CD4-positive, alpha-beta T cell treated with Interleukin-4 for 1 hour (primary cell): Measurements from ENCODE around the gene CST9.
"Not testable (repeated sequence)": the region's sequence is repeated elsewhere in the genome, so short reads cannot be mapped to it uniquely, and the experiment has no call there.

Experiments used
- DNase-seq, 2 donors: peaks; one replicate each; pipeline ENCODE4 v3.0.0-alpha.2; 2020 to 2022

Gene CST9

DNA sequence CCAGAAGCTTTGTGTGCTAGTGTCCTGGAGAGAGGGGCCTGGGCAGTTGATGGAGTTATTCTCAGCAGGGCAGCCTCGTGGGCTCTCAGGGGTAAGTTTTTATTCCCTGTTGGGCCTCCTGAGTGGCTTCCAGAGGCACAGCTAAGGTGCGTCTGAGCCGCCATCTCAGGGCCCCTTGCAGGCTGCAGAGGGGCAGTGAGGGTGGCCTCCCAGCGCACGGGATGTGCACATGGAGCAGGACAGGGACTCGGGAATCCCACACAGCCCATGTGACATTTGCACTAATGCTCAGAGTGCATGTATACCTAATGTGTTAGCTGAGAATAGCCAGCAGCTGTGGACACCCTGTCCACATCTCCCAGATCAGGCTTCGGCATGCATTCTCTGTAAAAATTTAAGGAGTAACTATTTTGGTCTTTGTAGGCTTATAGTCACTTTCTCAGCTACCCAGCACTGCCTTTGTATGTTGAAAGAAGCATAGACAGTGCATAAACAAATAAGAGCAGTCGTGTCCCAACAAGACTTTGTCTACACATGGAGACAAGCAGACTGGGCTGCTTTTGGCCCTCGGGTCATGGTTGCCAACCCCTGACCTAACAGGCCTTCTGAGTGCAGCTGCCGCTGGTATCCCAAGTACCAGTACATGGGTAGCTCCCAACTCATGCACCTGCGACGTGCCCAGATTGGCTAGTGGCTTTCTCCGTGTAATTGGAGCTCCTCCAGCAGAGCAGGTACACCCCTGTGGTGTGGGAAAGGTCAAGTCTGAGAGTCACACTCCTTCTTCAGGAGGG is 18.8 kb downstream of the CST9 start:
- DNase-seq: no peak

DNA sequence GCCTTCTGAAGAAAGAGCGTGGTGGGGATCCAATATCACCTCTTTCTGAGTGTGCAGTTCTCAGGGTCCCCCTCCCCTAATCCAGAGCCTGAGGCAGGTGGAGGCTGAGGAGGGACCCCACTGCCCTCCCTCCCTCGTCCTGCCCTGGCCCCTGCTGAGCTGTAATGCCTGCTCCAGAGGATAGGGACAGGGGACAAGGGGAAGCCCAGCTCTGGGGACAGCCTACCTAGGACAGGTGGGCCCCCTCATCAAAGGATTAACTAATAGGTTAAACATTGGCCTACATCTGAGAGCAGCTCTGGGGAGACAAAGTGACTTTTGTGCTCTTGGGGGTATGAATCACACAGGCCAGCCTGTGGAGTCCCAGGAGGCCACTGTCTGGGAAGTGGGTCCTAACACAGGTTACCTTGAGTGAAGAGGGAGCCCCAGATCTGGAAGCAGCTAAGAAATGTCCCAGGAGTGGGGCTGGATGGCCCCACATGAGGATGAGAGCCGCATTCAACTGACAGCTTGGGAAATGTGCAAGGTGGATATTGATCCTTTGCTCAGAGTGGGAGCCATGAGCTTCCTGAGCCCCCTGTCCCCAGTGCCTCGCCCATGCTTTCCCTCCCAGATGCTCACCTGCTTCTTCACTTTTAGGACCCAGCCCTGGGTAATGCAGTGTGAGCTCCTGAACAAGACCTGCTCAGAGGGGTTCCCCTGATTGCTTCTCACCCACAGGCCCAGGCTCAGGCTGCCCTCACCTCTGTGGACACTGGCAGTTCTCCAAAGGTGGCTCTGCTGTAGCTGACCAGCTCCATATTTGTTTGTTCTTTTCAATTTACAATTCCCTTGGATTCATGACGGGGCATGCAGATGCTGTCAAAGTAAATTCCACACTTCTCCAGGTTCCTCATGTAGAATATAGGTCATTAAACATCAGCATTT is 19.6 kb downstream of the CST9 start:
- DNase-seq: no peak

DNA sequence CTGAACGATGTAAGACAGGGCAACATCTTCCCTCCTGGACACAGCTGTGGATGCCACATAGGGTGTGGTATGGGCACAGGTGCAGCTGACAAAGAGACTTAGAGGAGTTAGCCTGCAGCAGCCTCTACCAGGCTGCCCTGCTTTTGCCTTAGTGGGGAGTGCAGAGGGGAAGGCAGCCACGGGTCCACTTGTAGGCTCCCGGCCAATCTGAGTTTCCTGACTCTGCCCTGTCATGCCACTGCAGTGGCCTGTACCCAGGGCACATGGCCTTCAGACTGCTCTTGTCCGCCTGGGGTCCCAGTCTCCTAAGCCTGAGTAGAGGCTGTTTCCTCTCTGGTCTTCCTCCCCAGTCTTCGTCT is 20.3 kb downstream of the CST9 start:
- no peak for DNase-seq

DNA sequence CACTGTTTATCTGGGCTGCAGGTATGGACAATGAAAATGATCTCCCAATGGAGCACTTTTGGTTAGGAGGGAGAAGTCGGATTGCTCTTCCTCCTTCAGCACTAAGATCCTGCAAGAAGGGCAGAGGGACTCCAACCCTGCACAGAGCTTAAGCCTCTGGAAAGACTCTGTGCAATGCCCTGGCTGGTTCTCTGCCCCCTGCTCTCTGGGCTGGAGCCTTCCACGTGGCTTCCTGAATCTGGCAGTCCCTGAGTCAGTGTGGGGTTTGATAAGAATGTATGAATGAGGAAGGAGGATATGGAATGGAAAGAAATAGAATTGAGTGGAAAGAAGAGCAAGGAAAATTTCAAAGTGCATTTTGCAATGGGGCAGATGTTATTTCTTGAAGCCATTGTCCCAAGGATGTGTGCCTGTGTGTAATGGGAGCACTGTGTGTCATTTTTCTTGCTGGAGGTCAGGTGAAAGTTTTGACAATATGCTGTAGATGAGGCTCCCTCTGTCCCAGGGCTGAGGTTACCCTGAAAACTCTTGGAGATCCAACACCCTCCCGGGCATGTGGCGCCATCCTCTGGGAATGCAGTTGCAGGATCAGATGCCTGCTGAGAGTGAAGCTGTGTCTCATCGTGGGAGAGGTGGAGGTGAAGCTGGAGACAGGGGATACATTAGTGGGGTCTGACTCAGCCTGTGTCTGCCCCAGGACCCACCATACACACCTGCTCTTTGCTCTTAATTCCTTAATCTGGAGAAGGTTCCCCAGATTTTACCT is 21.1 kb downstream of the CST9 start:
- no peak for DNase-seq

DNA sequence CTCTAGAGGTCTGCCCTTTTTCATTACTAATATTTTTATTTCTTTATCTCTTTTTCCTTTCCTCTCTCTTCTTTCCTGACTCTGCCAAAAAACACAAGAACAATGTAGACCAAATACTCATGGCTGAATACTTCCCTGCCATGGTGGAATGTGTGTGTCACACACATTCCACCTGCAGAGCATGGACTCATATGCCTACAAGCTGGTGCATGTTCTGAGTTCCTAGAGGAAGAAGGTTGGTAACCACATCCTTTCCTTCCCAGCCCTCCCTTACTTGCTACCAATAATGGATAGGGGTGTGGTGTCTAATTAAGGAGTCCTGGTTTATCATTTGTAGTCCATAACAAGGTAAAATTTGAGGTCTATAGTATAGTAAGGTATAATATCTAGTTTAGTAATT is 22.2 kb downstream of the CST9 start:
- DNase-seq: no peak

DNA sequence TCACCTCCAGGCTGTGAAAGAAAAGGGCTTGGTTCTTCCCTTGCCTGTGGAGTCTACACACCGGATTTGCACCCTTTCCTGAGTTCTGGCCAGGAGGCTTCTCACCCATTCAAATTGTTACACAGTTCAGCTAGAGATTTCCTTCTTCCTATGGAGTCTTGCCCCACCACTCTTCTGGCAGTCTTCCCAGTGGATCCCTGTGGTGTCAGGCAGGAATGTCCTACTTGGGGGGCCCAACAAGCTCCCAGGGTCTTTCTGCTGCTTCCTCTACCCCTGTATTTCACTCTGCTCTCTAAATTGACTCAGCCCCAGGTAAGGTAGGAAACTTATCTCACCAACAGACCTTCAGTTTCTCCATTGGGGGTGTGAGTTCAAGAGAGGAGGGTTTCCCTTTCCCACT is 23.4 kb downstream of the CST9 start:
- DNase-seq: no peak

DNA sequence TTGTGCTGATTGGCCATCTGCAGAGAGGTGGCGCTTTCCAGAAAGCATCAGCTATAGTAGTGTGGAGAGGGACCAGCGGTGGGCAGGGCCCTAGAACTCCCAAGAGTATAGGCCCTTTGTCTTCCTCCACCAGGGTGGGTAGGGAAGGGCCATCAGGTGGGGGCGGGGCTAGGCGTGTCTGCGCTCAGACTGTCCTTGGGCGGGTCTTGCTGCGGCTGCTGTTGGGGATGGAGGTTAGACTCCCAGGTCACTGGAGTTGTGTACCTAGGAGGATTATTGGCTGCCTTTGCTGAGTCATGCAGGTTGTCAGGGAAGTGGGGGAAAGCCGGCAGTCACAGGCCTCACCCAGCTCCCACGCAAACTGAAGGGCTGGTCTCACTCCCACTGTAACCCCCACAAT is 23.9 kb downstream of the CST9 start:
- DNase-seq: not testable (repeated sequence)

DNA sequence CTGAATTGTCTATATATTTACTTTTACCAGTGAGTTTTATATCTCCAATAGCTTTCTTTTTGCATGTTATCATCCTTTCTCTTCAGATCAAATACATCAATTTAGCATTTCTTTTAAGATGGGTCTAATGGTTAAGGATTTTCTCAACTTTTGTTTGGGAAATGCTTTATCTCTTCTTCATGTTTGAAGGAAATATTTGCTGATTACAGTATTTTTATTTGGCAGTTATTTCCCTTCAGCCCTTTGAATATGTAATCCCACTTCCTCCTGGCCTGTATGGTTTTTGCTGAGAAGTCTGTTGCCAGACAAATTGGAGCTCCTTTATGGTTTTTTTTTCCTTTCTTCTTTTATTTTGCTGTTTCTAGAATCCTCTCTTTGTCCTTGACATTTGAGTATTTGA is 30.7 kb downstream of the CST9 start:
- no peak for DNase-seq

DNA sequence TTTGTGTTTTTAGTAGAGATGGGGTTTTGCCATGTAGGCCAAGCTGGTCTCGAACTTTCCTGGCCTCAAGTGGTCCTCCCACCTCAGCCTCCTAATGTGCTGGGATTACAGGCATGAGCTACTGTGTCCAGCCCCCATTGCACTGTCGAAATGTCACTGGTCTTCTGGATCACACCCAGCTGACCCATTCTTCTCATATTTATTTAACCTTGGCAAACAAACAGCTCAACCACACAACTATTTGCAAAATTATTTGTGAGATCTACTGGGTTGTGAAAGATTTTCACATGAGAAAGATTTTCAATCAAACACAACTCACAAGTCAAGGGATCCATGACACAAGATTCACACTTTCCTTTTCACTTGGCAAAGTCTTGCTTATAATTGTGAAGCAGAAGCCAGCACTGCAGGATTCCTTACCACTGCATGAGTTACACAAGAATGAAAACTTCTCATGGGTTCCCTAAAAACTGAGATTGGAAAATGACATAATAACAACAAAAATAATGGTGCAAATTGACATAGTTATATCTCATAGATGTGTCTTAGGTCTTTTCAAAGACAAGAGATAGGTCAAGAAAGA is 35.4 kb downstream of the CST9 start:
- no peak for DNase-seq

DNA sequence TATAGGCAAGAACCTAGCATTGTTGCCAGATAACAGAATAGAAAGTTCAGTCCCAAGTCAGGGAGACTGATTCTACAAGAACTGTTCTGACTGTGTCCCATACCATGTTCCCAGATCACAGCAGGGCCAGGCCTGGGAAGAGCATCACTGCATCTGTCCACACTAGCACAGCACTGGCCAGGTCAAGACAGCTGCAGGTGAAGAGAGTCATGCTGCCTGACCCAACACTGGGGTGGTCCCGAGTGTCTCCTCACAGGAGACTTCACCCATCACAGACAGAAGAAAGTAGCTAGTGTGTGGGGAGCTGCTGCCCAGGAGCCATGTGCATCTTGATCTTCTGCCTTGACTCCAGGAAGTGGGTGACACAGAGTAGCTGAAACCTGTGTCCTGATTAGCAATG is 36.1 kb downstream of the CST9 start:
- DNase-seq: no peak

DNA sequence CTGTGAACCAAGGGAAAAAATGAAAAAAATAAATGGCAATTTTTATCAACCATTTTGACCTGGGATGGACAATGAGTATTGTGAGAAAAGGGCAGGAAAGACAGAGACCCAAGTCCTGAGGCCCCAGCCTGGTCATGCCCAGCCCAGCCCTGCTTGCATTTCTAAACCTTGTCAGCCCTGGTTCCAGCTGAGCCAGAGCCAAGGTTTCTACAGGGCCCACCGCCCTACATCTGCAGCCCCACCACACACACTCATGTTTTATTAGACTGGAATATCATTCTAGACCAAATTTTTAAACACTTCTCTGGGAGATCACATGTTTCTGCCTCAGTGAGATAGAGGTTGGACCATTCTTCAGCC is 36.8 kb downstream of the CST9 start:
- DNase-seq: no peak

DNA sequence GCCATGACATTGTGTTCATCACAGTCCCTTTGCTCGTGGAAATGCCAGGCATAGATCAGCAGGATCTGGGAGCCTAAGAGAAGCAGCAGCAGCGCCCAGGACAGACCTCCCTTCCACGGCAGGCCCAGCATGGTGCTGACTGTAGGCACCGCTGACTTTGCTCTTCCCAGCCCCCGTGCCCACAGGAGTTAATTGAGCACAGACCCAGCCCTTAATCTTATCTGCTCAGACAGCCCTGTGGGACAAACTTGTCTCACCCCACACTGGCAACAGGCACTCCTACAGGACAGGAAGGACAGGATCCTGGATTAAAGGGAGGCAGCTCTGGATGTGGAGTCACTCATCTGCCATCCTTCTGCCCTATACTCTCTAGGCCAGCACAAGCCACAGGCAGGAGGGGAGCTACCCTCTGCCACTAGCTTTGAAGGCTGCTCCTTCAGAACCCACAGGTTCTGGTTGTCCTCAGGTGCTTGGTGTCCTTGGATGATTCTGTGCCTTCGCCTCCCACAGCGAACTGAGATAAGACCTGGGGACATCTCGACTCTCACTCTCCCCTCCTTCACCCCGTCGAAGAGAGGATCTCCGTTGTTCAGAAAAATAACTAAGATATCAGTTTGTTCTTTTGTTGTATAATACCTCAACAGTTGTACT is 37.3 kb downstream of the CST9 start, which contains the start of gene CST9L:
Gene CST9L (minus strand): TSS at position 165 of the 651 bp plus-strand sequence. CDS start 34 bp downstream, at position 131.
- DNase-seq: no peak

DNA sequence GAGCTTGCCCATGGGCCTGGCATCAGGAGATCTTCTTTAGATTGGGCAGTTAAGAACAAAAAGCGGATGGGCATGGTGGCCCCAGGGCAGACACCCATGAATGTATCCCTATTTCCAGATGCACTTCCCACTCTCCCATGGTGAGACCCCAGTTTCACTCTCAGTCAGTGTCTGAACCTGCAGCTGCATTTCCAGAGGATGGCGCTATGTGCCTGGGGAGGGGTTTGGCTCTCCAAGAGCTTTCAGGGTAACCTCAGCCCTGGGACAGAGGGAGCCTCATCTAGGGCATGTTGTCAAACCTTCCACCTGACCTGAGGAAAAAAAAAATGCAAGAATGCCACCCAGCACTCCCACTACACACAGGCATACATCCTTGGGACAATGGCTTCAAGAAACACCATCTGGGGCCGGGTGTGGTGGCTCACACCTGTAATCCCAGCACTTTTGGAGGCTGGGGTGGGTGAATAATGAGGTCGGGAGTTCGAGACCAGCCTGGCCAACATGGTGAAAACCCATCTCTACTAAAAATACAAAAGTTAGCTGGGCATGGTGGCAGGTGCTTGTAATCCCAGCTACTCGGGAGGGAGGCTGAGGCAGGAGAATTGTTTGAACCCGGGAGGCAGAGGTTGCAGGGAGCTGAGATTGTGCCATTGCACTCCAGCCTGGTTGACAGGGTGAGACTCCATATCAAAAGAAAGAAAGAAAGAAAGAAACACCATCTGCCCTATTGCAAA is 39.4 kb downstream of the CST9 start:
- no peak for DNase-seq

DNA sequence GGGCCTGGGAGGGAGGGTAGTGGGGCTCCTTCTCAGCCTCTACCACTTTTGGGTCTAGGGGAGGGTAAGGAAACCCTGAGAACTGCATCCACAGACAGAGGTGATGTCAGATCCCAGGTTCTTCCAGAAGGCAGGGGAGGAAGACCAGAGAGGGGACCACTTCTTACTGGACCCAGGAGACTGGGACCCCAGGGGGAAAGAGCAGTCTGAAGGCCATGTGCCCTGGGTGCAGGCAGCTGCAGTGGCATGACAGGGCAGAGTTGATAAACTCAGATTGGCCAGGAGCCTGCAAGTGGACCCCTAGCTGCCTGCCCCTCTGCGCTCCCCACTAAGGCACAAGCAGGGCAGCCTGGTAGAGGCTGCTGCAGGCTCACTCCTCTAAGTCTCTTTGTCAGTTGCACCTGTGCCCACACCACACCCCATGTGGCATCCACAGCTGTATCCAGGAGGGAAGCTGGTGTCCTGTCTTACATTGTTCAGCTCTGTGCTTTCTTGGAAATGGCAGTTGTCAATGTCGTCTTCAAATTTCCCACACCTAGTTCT is 40.1 kb downstream of the CST9 start:
- no peak for DNase-seq

DNA sequence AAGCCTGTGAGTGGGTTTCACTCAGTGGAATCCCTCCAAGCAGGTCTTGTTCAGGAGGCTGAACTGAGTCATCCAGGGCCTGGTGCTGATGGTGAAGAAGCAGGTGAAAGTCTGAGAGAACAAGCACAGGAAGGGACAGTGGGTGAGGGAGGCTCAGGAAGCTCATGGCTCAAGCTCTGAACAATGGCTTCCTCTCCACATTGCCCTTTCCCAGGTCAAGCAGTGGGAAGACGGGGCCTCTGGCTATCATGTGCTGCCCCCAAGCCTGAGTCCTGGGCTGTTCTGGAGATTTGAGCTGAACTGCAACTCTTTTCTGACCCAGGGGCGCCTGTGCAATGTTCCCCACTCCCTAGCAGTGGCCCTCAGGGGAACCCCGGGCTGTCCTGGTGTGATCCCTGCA is 40.8 kb downstream of the CST9 start:
- DNase-seq: no peak

DNA sequence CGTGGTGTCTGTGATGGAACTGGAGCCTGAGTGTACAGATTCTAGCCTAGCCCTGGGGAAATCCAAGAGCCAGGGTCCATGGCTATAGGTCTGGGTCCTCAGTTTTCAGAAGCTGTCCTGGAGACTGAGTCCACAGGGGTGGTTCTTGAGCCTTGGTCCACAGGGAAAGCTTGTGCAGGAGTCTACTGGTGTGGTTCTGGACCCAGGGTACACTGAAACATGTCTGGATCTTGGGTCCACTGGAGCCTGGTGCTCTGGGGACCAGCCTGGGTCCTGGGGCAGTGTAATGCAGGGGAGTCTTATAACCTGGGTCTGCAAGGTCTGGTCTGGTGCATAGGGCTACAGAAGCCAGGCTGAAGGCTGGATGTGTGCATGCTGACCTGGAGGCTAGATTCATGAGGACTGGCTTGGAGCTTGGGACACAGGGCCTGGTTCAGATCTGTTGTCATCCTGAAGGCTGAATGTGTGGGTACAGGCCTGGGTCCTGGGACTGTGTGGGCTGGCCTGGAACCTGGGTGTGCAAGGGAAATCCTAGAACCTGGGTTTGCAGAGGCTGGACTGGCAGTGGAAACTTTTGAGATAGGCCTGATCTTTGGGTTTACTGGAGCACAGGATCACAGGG is 42.9 kb downstream of the CST9 start:
- no peak for DNase-seq

DNA sequence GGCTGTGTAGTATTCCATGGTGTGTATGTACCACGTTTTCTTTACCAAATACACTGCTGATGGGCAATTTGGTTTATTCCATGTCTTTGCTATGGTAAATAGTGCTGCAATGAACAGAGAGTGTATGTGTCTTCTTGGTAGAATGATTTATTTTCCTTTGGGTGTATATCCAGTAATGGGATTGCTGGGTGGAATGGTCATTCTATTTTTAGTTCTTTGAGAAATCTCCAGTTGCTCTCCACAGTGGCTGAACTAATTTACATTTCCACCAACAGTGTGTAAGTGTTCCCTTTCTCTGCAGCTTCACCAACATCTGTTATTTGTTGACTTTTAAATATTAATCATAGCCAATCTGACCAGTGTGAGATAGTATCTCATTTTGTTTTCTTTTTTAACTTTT is 51.3 kb downstream of the CST9 start:
- no peak for DNase-seq
